Endothelial cell (in vitro differentiated cells): ENCODE data around the gene FEM1A. TPM values are rescaled to one million over a fixed set of nuclear protein-coding genes. Genes with fewer than 3 reads are reported as not detected.

Experiments used
- DNase-seq: peaks from one replicate; pipeline ENCODE4 v3.0.0; 2021; ENCODE audit warnings: low spot score
- H3K27ac Mint-ChIP-seq: one replicate; pipeline ENCODE4 v1.8.0; 2021; ENCODE audit warnings: mixed read lengths, inconsistent platforms; ENCODE audit not compliant: unreplicated experiment
- H3K27me3 Mint-ChIP-seq: one replicate; pipeline ENCODE4 v1.8.0; 2021; ENCODE audit warnings: mild to moderate bottlenecking, moderate library complexity, mixed read lengths, inconsistent platforms; ENCODE audit not compliant: unreplicated experiment
- H3K36me3 Mint-ChIP-seq: one replicate; pipeline ENCODE4 v1.8.0; 2021; ENCODE audit warnings: mild to moderate bottlenecking, low read depth, mixed read lengths, inconsistent platforms; ENCODE audit not compliant: unreplicated experiment
- H3K4me1 Mint-ChIP-seq: one replicate; pipeline ENCODE4 v1.8.0; 2021; ENCODE audit warnings: mild to moderate bottlenecking, mixed read lengths, inconsistent platforms; ENCODE audit not compliant: unreplicated experiment
- H3K4me3 Mint-ChIP-seq: one replicate; pipeline ENCODE4 v1.8.0; 2021; ENCODE audit warnings: mild to moderate bottlenecking, mixed read lengths, inconsistent platforms; ENCODE audit not compliant: unreplicated experiment
- H3K9me3 Mint-ChIP-seq: one replicate; pipeline ENCODE4 v1.8.0; 2021; ENCODE audit warnings: mixed read lengths, inconsistent platforms; ENCODE audit not compliant: unreplicated experiment
- CTCF ChIP-seq: fragments of 200-600 bp; sonication (generic); IDR thresholded peaks from one replicate; pipeline ENCODE4 v1.5.0; 2021; ENCODE audit warnings: antibody characterized with exemption; ENCODE audit not compliant: unreplicated experiment
- total RNA-seq: library from RNA; stranded (reverse); fragmentation: NEBNext Ultra II Directional; extraction: Animal tissue kit (Norgen Biotek cat#: 25700); gene quantifications from one replicate; pipeline ENCODE4 v1.2.1, GENCODE V29; 2021; ENCODE audit not compliant: unreplicated experiment

The FEM1A gene
- total RNA-seq, 1 donor from 2014 or later, result 12.0 TPM

- Mint-ChIP-seq H3K9me3 (no peaks in the 10 kb centered on the region), H3K4me1 (no peaks in the 10 kb centered on the region), H3K27me3 (peaks cover 6% of the 10 kb centered on the region), H3K4me3 (no peak overlapping the region), H3K36me3 (no peaks in the 10 kb centered on the region), H3K27ac (no peak overlapping the region)
- TF ChIP-seq CTCF, result no peak
- no peak for DNase-seq
These were observed 27.2 kb upstream of the FEM1A start for GRCh38 chr19:4764393-4764660.

GRCh38 chr19:4768934-4769777, 22.4 kb upstream of the FEM1A start:
- Mint-ChIP-seq H3K9me3 (no peaks in the 10 kb centered on the region), H3K27me3 (peaks cover 9% of the 10 kb centered on the region), H3K27ac (no peak overlapping the region), H3K4me3 (no peak overlapping the region), H3K36me3 (no peaks in the 10 kb centered on the region), H3K4me1 (no peaks in the 10 kb centered on the region)
- TF ChIP-seq CTCF, result no peak
- DNase-seq, result peak; percentile 94

GRCh38 chr19:4772566-4772965, 19.0 kb upstream of the FEM1A start:
- DNase-seq, result no peak
- no peaks in the 10 kb centered on the region for H3K4me1 Mint-ChIP-seq
- no peak for TF ChIP-seq CTCF
- no peak overlapping the region for H3K27ac Mint-ChIP-seq
- no peaks in the 10 kb centered on the region for H3K36me3 Mint-ChIP-seq
- no peaks in the 10 kb centered on the region for H3K9me3 Mint-ChIP-seq
- H3K27me3 Mint-ChIP-seq, result peaks cover 7% of the 10 kb centered on the region
- H3K4me3 Mint-ChIP-seq, result no peak overlapping the region

- Mint-ChIP-seq H3K36me3 (no peaks in the 10 kb centered on the region), H3K9me3 (no peaks in the 10 kb centered on the region), H3K4me1 (no peaks in the 10 kb centered on the region), H3K27ac (no peak overlapping the region), H3K4me3 (no peak overlapping the region), H3K27me3 (peaks cover 7% of the 10 kb centered on the region)
- no peak for TF ChIP-seq CTCF
- no peak for DNase-seq
These were observed 18.4 kb upstream of the FEM1A start for GRCh38 chr19:4773047-4773640.

- Mint-ChIP-seq H3K4me3 (no peak overlapping the region), H3K9me3 (no peaks in the 10 kb centered on the region), H3K27me3 (peaks cover 7% of the 10 kb centered on the region), H3K27ac (no peak overlapping the region), H3K4me1 (no peaks in the 10 kb centered on the region), H3K36me3 (no peaks in the 10 kb centered on the region)
- no peak for TF ChIP-seq CTCF
- no peak for DNase-seq
These were observed 17.4 kb upstream of the FEM1A start for GRCh38 chr19:4774136-4774535.
